GM12865 (cell line): ENCODE results near the gene MUC4.
"Not testable (repeated sequence)": the region's sequence is repeated elsewhere in the genome, so short reads cannot be mapped to it uniquely, and the experiment has no call there.

Source experiments
- DNase-seq: peaks from one replicate; pipeline ENCODE4 v3.0.0; 2010; ENCODE audit warnings: low read depth
- H3K4me3 ChIP-seq: 2 replicates; pipeline ENCODE4 v1.5.1; 2011; ENCODE audit warnings: mild to moderate bottlenecking, low read depth, low read length, control low read depth
- TF ChIP-seq, protein P1 (sequence below): IDR thresholded peaks from 2 replicates; pipeline ENCODE4 v1.5.1; 2011; ENCODE audit warnings: low read length, control low read depth, low read depth, inconsistent platforms; ENCODE audit not compliant: insufficient read depth; ENCODE audit errors: missing control alignments

MUC4 gene

DNA sequence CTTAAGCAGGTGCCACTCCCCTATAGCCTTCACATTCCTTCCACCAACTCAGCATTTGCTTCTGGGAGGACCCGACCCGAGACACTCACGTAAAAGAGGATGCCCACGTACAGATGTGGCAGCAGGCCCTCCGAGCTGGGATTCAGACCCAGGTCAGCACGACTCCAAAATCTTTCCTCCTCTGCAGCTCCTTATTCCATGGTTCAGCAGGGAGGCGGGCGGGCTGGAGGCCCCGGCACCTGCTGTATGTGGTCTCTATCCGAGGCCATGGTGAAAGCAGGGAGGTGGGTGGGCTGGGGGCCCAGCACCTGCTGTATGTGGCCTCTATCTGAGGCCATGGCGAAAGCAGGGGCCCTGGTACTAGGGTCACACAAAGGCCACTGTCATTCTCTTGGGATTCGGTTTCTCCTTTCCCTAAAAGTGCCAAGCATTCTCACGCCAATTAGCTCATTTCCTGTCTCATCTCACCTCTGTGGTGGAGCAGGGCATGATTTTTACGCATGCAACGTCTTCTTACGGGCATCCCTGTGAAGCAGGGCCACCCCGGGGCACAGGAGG is 5.9 kb upstream of the MUC4 start:
- TF ChIP-seq, protein P1, sequence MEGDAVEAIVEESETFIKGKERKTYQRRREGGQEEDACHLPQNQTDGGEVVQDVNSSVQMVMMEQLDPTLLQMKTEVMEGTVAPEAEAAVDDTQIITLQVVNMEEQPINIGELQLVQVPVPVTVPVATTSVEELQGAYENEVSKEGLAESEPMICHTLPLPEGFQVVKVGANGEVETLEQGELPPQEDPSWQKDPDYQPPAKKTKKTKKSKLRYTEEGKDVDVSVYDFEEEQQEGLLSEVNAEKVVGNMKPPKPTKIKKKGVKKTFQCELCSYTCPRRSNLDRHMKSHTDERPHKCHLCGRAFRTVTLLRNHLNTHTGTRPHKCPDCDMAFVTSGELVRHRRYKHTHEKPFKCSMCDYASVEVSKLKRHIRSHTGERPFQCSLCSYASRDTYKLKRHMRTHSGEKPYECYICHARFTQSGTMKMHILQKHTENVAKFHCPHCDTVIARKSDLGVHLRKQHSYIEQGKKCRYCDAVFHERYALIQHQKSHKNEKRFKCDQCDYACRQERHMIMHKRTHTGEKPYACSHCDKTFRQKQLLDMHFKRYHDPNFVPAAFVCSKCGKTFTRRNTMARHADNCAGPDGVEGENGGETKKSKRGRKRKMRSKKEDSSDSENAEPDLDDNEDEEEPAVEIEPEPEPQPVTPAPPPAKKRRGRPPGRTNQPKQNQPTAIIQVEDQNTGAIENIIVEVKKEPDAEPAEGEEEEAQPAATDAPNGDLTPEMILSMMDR, result no peak
- DNase-seq, result no peak
- H3K4me3 ChIP-seq, result no peak overlapping the region

DNA sequence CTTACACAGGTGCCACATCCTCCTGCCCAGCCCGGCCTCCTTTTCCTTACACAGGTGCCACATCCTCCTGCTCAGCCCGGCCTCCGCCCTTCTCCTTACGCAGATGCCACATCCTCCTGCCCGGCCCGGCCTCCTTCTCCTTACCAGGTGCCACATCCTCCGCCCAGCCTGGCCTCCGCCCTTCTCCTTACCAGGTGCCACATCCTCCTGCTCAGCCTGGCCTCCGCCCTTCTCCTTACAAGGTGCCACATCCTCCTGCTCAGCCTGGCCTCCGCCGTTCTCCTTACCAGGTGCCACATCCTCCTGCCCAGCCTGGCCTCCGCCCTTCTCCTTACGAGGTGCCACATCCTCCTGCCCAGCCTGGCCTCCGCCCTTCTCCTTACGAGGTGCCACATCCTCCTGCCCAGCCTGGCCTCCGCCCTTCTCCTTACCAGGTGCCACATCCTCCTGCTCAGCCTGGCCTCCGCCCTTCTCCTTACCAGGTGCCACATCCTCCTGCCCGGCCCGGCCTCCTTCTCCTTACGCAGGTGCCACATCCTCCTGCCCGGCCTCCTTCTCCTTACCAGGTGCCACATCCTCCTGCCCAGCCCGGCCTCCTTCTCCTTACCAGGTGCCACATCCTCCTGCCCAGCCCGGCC is 4.7 kb upstream of the MUC4 start:
- H3K4me3 ChIP-seq, DNase-seq: not testable (repeated sequence)

DNA sequence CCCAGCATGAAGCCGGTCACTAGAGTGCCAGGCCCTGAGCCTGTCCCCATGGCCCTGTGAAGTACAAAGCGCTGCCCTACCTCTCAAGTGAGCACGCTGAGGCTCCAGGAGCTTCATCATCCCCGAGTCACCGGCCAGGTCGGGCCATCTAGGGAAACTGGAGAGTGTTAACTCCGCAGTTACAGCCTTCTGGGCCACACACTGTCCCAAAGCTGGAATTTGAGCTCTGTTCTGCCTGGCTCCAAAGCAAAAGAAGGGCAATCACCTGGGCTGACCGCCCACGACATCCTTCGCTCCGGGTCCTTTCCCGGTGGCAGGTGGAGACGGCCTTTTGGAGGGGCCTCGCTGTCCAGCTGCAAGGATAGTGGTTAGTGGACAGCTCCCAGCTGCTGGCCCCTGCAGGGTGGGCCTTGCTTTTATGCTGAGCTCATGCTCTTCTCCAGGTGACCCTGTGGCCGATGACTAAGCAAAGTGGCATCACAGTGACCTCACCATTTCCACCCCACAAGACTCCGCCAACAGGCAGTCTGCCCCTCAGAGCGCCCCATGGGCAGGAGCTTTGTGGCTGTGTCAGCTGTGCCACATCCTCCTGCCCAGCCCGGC is 3.5 kb upstream of the MUC4 start:
- no peak for DNase-seq
- TF ChIP-seq, protein P1, result no peak
- H3K4me3 ChIP-seq, result no peak overlapping the region

DNA sequence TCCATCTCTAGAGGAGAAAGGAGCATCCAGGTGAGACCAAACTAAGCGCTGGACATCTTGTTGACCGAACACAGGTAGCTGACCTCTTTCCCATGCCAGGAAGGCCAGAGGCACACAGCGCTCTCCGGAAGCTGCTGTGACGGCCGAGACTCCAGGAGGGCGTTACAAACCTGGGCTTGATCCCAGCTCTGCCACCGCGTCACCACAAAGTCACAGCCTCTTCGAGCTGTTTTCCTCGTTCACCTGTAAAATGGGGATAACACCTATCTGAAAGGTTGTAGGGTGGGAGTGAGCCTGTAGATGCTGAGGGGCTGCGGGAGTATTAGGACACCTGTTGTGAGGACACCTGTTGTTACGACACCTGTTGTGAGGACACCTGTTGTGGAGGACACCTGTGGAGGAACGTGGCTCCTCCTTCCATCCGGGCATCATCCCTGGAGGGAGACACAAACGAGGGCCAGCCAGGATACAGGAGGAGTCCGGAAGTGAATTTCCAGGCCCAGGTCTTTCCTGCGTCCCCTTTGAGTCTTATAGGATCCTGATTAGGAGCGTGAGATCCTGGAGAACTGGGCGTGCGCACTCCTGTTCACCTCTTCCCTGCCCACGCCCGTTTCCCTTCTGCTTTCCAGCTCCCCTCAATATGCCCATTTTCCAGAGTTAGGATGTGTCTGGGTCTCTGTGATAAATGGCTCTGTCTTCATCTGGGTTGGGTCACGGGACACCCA is 2.3 kb upstream of the MUC4 start:
- TF ChIP-seq, protein P1, result no peak
- no peak for DNase-seq
- H3K4me3 ChIP-seq, result no peak overlapping the region

DNA sequence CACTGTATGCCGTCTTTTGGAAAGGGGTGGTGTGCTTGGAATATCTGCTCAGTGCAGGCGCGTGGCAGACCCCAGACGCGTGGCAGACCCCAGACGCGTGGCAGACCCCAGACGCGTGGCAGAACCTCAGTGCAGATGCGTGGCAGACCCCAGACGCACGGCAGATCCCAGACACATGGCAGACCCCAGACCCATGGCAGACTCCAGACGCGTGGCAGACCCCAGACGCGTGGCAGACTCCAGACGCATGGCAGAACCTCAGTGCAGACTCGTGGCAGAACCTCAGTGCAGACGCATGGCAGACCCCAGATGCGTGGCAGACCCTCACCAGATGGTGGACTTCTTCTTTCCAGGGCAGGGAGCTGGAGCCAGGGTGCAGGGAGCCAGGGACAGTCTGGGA is 637 bp upstream of the MUC4 start:
- TF ChIP-seq, protein P1, result no peak
- no peak for DNase-seq
- no peak overlapping the region for H3K4me3 ChIP-seq

DNA sequence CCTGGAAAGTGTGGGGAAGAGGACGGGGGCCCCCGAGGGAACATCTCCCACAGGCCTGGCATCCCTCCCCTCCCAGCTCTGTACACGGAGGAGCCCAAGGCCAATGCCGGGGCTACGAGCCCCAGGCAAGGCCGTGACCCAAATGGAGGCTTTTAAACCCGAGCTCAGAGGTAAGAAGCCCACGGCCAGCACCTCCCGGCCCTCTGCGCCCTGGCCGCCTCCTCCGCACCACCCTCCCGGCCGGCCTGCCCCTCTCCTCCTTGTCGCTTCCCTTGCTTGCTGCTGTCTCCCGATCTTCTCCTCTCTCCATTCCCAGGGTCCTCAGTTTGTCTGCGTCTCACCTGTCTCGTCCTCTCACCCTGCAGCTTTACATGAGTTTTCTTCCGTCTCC is 1.3 kb downstream of the MUC4 start:
- H3K4me3 ChIP-seq, result no peak overlapping the region
- no peak for DNase-seq
- TF ChIP-seq, protein P1, result no peak

DNA sequence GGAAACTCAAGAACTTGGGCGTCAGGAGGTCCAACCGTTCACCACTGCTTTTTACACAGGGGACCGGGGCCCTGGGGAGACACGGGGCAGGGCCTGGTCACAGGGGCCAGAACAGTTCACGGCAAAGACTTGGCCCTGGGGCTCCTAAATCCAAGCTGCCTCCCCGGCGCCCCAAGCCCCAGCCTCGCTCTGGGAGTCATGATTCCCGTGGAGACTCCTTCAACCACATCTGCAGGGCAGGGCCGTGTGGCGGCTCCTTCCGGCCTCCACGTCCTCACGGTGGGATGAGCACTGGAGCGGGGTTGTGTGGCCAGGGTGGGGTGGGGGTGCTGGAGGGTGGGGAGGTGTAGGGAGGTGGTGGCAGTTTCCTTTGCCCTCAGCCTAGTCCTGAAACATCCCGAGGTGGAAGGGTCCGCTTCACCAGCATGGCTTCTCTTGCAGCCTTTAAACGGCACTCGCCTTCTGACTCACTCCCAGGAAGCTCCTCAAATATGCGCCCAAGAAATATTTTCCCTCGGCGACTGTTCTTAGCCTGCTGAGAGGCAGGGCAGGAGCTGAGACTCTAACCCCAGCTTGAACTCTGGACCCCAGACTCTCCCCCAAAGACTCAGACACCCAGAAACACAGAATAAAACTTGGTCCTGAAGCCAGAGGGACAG is 1.8 kb downstream of the MUC4 start:
- TF ChIP-seq, protein P1, result no peak
- DNase-seq, result no peak
- H3K4me3 ChIP-seq, result no peak overlapping the region
